ENCODE results near the gene PCYT1A.

DNA sequence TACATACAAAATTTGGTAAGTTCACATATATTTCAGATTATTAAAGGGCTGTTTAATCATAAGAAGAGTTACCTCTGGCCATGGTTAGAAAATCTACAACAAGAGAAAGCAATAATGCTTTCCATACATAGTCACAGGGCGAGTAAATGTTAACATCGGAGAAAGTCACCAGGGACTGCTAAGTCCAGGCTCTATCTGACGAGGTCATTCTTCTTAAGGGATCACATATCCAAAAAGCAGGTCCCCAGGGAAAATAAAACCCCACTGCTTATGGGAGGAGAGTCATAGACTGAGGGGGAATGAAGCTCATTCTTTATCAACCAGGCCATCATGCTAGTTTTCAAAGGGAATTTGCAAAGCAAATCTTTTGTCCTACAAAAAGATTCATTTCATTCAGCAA, 3.1 kb downstream of the PCYT1A start:
- no peak for TF ChIP-seq EZH2 (IDR thresholded peaks at IDR 0.05; ENCODE audit: low read depth)
- no peak for TF ChIP-seq CTCF (conservative IDR thresholded peaks at IDR 0.05)
